Prostate gland (tissue), 2 donors: Measurements from ENCODE around the gene NUP205. TPM values are rescaled to one million over a fixed set of nuclear protein-coding genes. Genes with fewer than 3 reads are reported as not detected.

ENCODE experiments used
- DNase-seq: peaks from one replicate; pipeline ENCODE4 v3.0.0-alpha.2; 2019; ENCODE audit warnings: low spot score
- H3K27ac ChIP-seq, 2 donors: fragments of 200-600 bp; sonication (generic); 2 replicates each; pipeline ENCODE4 v1.5.1; 2017 to 2019
- H3K27me3 ChIP-seq: fragments of 200-600 bp; sonication (generic); replicated peaks from 2 replicates; pipeline ENCODE4 v1.5.1; 2019; ENCODE audit not compliant: insufficient read depth
- H3K36me3 ChIP-seq, 2 donors: fragments of 200-600 bp; sonication (generic); 1 replicate in 1 of 2; 2 replicates in 1 of 2; pipeline versions ENCODE4 v1.5.1 to v1.8.1; 2017 to 2019
- H3K4me1 ChIP-seq: fragments of 200-600 bp; sonication (generic); replicated peaks from 2 replicates; pipeline ENCODE4 v1.5.1; 2019
- H3K4me3 ChIP-seq, 2 donors: fragments of 200-600 bp; sonication (generic); 2 replicates each; pipeline ENCODE4 v1.5.1; 2017 to 2019
- H3K9me3 ChIP-seq: fragments of 200-600 bp; sonication (generic); 2 replicates; pipeline ENCODE4 v1.5.1; 2017
- POLR2A ChIP-seq: fragments of 450-650 bp; IDR thresholded peaks from one replicate; pipeline ENCODE4 v1.6.1; 2016; ENCODE audit warnings: antibody characterized with exemption, mild to moderate bottlenecking
- POLR2AphosphoS5 ChIP-seq: sonication (generic); formaldehyde crosslinking; IDR thresholded peaks from one replicate; pipeline ENCODE4 v1.6.1; 2017; ENCODE audit warnings: antibody characterized with exemption
- WGBS: methylation state at CpG from one replicate; pipeline ENCODE4 v1.1.5; 2018; 5-methylcytosine and 5-hydroxymethylcytosine counted together
- intact Hi-C: fragments of 100-400 bp; cut with DNase I; formaldehyde crosslinking; loops from one replicate; pipeline ENCODE4 v1.14.2; 2022
- total RNA-seq, 2 donors: library from RNA; depleted of rRNA; stranded (reverse); fragments of >200 nt; gene quantifications; one replicate each; pipeline ENCODE4 v1.1.0, GENCODE V29; 2016
- TF ChIP-seq, protein P1 (sequence below), 4 experiments: fragments of 200-600 bp in 2 of 4; fragments of 450-650 bp in 2 of 4; sonication (generic) in 2 of 4; IDR thresholded peaks; 1 replicate in 3 of 4; 2 replicates in 1 of 4; pipeline ENCODE4 v1.5.1; 2016 to 2019; ENCODE audit warnings: antibody characterized with exemption in 4 of 4, mild to moderate bottlenecking in 2 of 4, moderate library complexity in 2 of 4

Gene NUP205
- total RNA-seq, 2 donors from 2014 or later: 33.1 to 62.4 TPM

DNA sequence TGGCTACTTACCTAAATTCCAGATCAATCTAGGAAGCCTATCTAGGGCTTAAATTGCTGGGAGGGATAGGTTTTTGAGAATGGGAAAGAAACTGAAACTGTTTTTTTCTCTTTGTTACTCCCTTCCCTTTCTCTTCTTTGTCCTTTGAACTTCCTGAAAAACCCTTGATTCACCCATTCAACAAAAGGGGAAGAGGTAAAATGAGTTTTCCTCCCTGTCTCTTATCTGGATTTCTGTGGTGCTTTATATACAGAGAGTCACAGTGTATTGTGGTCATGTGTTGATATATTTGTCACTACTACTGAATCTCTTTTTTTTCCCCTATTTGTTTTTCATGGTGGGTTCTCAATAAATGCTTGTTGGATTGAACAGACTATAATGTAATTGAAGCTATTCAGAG lies 19.8 kb upstream of the NUP205 start:
- no peak for DNase-seq
- no peak for TF ChIP-seq POLR2AphosphoS5
- TF ChIP-seq, protein P1, sequence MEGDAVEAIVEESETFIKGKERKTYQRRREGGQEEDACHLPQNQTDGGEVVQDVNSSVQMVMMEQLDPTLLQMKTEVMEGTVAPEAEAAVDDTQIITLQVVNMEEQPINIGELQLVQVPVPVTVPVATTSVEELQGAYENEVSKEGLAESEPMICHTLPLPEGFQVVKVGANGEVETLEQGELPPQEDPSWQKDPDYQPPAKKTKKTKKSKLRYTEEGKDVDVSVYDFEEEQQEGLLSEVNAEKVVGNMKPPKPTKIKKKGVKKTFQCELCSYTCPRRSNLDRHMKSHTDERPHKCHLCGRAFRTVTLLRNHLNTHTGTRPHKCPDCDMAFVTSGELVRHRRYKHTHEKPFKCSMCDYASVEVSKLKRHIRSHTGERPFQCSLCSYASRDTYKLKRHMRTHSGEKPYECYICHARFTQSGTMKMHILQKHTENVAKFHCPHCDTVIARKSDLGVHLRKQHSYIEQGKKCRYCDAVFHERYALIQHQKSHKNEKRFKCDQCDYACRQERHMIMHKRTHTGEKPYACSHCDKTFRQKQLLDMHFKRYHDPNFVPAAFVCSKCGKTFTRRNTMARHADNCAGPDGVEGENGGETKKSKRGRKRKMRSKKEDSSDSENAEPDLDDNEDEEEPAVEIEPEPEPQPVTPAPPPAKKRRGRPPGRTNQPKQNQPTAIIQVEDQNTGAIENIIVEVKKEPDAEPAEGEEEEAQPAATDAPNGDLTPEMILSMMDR (IDR thresholded peaks at IDR 0.05): no peak
- TF ChIP-seq POLR2A: no peak
- H3K27ac ChIP-seq: no peak overlapping the region
- intact Hi-C loops: no loop called here
- no peaks in the 10 kb centered on the region for H3K27me3 ChIP-seq
- H3K9me3 ChIP-seq: no peaks in the 10 kb centered on the region
- no peaks in the 10 kb centered on the region for H3K36me3 ChIP-seq
- H3K4me1 ChIP-seq: no peaks in the 10 kb centered on the region
- no peak overlapping the region for H3K4me3 ChIP-seq

DNA sequence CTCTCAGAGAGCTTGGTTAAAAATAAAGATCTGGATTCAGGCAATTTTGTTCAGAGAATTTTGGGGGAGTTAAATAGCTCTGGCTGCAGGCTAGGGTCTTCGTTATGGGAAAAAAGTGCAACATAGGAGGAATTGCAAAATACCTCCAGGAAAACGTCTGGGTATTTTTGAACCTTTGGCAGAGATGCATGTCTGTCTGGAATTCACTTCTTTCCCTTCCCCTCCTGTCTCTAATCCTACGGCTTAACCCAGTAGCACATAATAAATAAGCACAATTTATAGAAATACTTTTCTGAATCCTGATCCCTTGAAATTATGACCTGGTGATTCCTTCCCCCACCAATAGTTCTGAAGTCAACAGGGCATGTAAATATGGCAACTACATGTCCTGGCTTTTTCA lies 19.3 kb upstream of the NUP205 start:
- Histone ChIP-seq H3K27ac (no peak overlapping the region), H3K4me1 (no peaks in the 10 kb centered on the region), H3K4me3 (no peak overlapping the region), H3K9me3 (no peaks in the 10 kb centered on the region), H3K27me3 (no peaks in the 10 kb centered on the region), H3K36me3 (no peaks in the 10 kb centered on the region)
- TF ChIP-seq, protein P1 (IDR thresholded peaks at IDR 0.05): no peak
- intact Hi-C loops: no loop called here
- no peak for DNase-seq
- WGBS: 33% methylated on average over 3 of the region's 3 CpGs

DNA sequence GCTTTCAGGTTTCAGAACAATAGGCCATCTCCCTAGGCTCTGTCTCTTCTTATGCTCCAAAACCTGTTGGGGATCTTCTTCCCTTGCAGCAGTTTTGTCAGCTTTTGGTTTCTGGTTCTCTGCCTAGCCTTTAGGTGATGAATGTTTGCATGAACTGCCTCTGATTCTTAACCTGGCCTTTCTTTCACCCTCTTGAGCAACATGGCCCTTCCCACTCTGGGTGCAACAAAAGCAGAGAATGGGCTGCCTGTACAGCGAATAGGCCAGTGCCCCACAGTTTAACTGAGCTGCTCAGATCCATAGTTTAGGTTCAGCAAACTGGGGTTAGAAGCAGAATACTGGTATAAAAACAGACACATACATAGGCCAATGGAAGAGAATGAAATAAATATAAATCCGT lies 18.1 kb upstream of the NUP205 start:
- Histone ChIP-seq H3K4me1 (no peaks in the 10 kb centered on the region), H3K36me3 (no peaks in the 10 kb centered on the region), H3K9me3 (no peaks in the 10 kb centered on the region), H3K27ac (no peak overlapping the region), H3K4me3 (no peak overlapping the region), H3K27me3 (no peaks in the 10 kb centered on the region)
- intact Hi-C loops: no loop called here
- no peak for DNase-seq
- WGBS: 93% methylated on average over 2 of the region's 2 CpGs
- no peak for TF ChIP-seq POLR2AphosphoS5
- TF ChIP-seq, protein P1 (IDR thresholded peaks at IDR 0.05): no peak
- TF ChIP-seq POLR2A: no peak

DNA sequence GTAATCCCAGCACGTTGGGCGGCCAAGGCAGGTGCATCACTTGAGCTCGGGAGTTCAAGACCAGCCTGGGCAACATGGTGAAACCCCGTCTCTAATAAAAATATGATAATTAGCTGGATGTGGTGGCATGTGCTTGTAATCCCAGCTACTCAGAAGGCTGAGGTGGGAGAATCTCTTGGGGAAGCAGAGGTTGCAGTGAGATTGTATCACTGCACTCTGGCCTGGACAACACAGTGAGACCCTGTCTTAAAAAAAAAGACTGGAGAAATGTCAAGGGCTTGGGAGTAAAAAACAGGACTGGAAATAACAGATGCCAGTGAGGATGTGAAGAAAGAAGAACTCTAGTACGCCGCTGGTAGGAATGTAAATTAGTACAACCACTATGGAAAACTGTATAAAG lies 16.7 kb upstream of the NUP205 start:
- 93% methylated on average over 6 of the region's 6 CpGs for whole genome bisulfite sequencing
- intact Hi-C loops: no loop called here

DNA sequence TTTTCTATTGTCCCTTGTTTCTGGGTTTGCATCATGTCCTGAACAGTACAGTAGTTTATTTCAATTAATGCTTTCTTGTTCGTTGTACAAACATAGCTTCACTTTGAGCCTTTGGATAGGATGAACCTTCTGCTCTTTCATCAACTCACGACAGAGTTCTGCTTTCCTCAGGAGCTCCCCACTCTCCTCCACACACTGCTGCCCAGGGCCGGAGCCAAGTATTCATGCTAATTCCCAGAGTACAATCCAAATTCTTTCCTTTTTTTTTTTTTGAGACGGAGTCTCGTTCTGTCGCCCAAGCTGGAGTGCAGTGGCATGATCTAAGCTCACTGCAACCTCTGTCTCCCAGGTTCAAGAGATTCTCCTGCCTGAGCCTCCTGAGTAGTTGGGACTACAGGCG lies 7.5 kb upstream of the NUP205 start:
- intact Hi-C loops: no loop called here
- Histone ChIP-seq H3K4me3 (no peak overlapping the region), H3K9me3 (no peaks in the 10 kb centered on the region), H3K4me1 (no peaks in the 10 kb centered on the region), H3K27me3 (no peaks in the 10 kb centered on the region), H3K27ac (no peak overlapping the region), H3K36me3 (no peaks in the 10 kb centered on the region)
- no peak for DNase-seq
- TF ChIP-seq POLR2AphosphoS5: no peak
- TF ChIP-seq POLR2A: no peak
- TF ChIP-seq, protein P1 (IDR thresholded peaks at IDR 0.05): no peak
- WGBS: 66% methylated on average over 7 of the region's 7 CpGs

More for the DNA sequence above, 16.7 kb upstream of the NUP205 start:
- TF ChIP-seq POLR2A (no peak), POLR2AphosphoS5 (no peak)
- TF ChIP-seq, protein P1 (IDR thresholded peaks at IDR 0.05): no peak
- H3K36me3 ChIP-seq: no peaks in the 10 kb centered on the region
- H3K4me1 ChIP-seq: no peaks in the 10 kb centered on the region
- H3K27ac ChIP-seq: no peak overlapping the region
- H3K4me3 ChIP-seq: no peak overlapping the region
- DNase-seq: no peak
- H3K9me3 ChIP-seq: no peaks in the 10 kb centered on the region
- no peaks in the 10 kb centered on the region for H3K27me3 ChIP-seq
